Measurements from ENCODE around the gene TMEM54. TPM values are rescaled to one million over a fixed set of nuclear protein-coding genes. Genes with fewer than 3 reads are reported as not detected.
A peak's percentile ranks its signal among the peaks of the same experiment; 100 is the strongest.

Gene TMEM54
- total and polyA plus RNA-seq, 9 of the 15 experiments (the other 6 are each of a cell fraction or from before 2014, with no cell fraction given): 1.00 to 16.2 (median 8.2) TPM

DNA sequence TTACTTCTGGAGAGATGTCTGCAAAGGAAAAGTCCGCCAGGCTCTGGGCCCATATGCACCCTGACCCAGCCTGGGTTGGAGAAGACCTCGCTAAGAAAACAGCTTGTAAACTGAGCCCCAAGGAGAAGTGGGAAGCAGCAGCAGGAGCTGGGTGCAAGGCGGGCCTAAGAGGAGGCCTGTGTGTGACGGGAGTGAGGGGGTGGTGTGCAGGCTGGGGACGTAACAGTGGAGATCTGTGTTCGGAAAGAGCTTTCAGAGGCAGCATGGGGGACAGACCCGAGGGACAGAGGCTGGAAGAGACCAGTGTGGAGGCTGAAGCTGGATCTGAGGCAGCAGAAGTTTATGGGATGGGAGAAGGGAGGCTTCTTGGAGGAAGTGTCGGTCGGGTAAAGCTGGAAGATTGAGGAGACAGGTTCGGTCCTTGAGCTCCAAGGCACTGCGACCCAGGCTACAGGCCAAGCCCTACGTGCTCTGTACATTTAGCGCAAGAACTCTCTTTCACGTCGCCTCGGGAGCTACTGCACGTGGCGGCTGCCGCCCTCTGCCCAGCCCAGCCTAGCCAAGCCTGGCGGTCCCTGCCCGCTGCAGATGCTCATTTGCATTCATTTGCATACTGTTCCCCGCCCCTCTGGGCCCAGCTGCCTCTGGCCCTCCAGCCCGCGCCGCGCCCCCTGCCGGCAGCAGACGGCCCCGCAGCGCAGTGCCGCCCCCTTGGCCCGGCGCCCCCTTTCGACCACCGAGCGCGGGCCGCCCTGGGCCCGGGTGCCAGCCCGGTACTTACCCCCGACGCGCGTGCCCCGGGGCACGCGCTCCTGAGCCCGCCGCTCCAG, 8.6 kb downstream of the TMEM54 start (continued):
- TF ChIP-seq, protein P1, sequence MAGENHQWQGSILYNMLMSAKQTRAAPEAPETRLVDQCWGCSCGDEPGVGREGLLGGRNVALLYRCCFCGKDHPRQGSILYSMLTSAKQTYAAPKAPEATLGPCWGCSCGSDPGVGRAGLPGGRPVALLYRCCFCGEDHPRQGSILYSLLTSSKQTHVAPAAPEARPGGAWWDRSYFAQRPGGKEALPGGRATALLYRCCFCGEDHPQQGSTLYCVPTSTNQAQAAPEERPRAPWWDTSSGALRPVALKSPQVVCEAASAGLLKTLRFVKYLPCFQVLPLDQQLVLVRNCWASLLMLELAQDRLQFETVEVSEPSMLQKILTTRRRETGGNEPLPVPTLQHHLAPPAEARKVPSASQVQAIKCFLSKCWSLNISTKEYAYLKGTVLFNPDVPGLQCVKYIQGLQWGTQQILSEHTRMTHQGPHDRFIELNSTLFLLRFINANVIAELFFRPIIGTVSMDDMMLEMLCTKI (IDR thresholded peaks at IDR 0.05; ENCODE audit: partially characterized antibody): no peak
- TF ChIP-seq TSC22D4 (tag; IDR thresholded peaks at IDR 0.05) (no peak), PBX2 (CRISPR knock-in tag; IDR thresholded peaks at IDR 0.05; ENCODE audit: low read depth) (no peak), PBX2 (tag; conservative IDR thresholded peaks at IDR 0.05; ENCODE audit: low read depth) (no peak), KDM4B (IDR thresholded peaks at IDR 0.05; ENCODE audit: borderline replicate concordance in 2 of 2, low read depth in 1 of 2) (0 out of 4 replicates have a peak, but pooled peaks of 1 of the 2 experiments have one; percentile 26), MTA3 (IDR thresholded peaks at IDR 0.05; ENCODE audit: borderline replicate concordance) (peak; percentile 92; the same call in 1 of the 2 replicates), ETS2 (tag; IDR thresholded peaks at IDR 0.05; ENCODE audit: borderline replicate concordance, poor library complexity, severe bottlenecking) (no peak), CGGBP1 (CRISPR knock-in tag; IDR thresholded peaks at IDR 0.05) (no peak), RBFOX2 (IDR thresholded peaks at IDR 0.05; ENCODE audit: low read depth, low read length) (peak; percentile 24; the same call in 1 of the 2 replicates), CTCF (IDR thresholded peaks at IDR 0.05 in 2 of 3, conservative IDR thresholded peaks at IDR 0.05 in 1 of 3; ENCODE audit: insufficient read depth in 2 of 3, low read depth in 1 of 3, low read length in 3 of 3) (peak; percentile 75 to 99 (median 94))
- TF ChIP-seq, protein P2, sequence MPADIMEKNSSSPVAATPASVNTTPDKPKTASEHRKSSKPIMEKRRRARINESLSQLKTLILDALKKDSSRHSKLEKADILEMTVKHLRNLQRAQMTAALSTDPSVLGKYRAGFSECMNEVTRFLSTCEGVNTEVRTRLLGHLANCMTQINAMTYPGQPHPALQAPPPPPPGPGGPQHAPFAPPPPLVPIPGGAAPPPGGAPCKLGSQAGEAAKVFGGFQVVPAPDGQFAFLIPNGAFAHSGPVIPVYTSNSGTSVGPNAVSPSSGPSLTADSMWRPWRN (IDR thresholded peaks at IDR 0.05; ENCODE audit: low read depth): no peak
- TF ChIP-seq, protein P3, sequence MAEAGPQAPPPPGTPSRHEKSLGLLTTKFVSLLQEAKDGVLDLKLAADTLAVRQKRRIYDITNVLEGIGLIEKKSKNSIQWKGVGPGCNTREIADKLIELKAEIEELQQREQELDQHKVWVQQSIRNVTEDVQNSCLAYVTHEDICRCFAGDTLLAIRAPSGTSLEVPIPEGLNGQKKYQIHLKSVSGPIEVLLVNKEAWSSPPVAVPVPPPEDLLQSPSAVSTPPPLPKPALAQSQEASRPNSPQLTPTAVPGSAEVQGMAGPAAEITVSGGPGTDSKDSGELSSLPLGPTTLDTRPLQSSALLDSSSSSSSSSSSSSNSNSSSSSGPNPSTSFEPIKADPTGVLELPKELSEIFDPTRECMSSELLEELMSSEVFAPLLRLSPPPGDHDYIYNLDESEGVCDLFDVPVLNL (CRISPR knock-in tag; IDR thresholded peaks at IDR 0.05; ENCODE audit: low read depth): no peak; the same call in 1 of the 2 replicates
- TF ChIP-seq, protein P4, sequence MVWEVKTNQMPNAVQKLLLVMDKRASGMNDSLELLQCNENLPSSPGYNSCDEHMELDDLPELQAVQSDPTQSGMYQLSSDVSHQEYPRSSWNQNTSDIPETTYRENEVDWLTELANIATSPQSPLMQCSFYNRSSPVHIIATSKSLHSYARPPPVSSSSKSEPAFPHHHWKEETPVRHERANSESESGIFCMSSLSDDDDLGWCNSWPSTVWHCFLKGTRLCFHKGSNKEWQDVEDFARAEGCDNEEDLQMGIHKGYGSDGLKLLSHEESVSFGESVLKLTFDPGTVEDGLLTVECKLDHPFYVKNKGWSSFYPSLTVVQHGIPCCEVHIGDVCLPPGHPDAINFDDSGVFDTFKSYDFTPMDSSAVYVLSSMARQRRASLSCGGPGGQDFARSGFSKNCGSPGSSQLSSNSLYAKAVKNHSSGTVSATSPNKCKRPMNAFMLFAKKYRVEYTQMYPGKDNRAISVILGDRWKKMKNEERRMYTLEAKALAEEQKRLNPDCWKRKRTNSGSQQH (CRISPR knock-in tag; IDR thresholded peaks at IDR 0.05): no peak

Data from K562 (cell line).